GM23338 (cell line): Measurements from ENCODE around the gene PRPF40B. TPM values are rescaled to one million over a fixed set of nuclear protein-coding genes. Genes with fewer than 3 reads are reported as not detected.

Experiments used
- ATAC-seq: fragments of 200-7000 bp; cut with Tn5 transposase; 3 replicates; pipeline ENCODE4 v1.9.1; 2020
- DNase-seq: peaks from one replicate; pipeline ENCODE4 v3.0.0-alpha.2; 2015; ENCODE audit warnings: low spot score
- H2AFZ ChIP-seq: fragments of 200-600 bp; sonication (generic); 2 replicates; pipeline ENCODE4 v1.8.0; 2016; ENCODE audit warnings: antibody characterized with exemption, mild to moderate bottlenecking, moderate library complexity
- H3F3A ChIP-seq: fragments of 200-600 bp; sonication (generic); replicated peaks from 2 replicates; pipeline ENCODE4 v1.8.0; 2017; ENCODE audit warnings: antibody characterized with exemption, mixed run types, low read depth
- H3K27ac ChIP-seq: fragments of 200-600 bp; sonication (generic); 2 replicates; pipeline ENCODE4 v1.6.1; 2016; ENCODE audit warnings: low read depth
- H3K27me3 ChIP-seq: fragments of 200-600 bp; sonication (generic); 2 replicates; pipeline ENCODE4 v1.8.0; 2016; ENCODE audit warnings: mild to moderate bottlenecking, mixed run types, moderate library complexity; ENCODE audit not compliant: insufficient read depth
- H3K36me3 ChIP-seq: fragments of 200-600 bp; sonication (generic); 2 replicates; pipeline ENCODE4 v1.8.0; 2016; ENCODE audit warnings: mild to moderate bottlenecking; ENCODE audit not compliant: insufficient read depth
- H3K4me1 ChIP-seq: fragments of 200-600 bp; sonication (generic); 2 replicates; pipeline ENCODE4 v1.8.0; 2016; ENCODE audit warnings: mild to moderate bottlenecking, moderate library complexity; ENCODE audit not compliant: insufficient read depth
- H3K4me2 ChIP-seq: fragments of 200-600 bp; sonication (generic); 2 replicates; pipeline ENCODE4 v1.7.1; 2017; ENCODE audit warnings: mixed run types
- H3K4me3 ChIP-seq: fragments of 200-600 bp; sonication (generic); 2 replicates; pipeline ENCODE4 v1.6.1; 2016; ENCODE audit warnings: mixed run types
- H3K79me2 ChIP-seq: fragments of 200-600 bp; sonication (generic); replicated peaks from 2 replicates; pipeline ENCODE4 v1.8.0; 2017; ENCODE audit warnings: mild to moderate bottlenecking; ENCODE audit not compliant: insufficient read depth
- H3K9me2 ChIP-seq: fragments of 200-600 bp; sonication (generic); 2 replicates; pipeline ENCODE4 v1.8.0; 2017; ENCODE audit not compliant: insufficient read depth
- H4K20me1 ChIP-seq: fragments of 200-600 bp; sonication (generic); replicated peaks from 2 replicates; pipeline ENCODE4 v1.8.0; 2017; ENCODE audit warnings: mild to moderate bottlenecking; ENCODE audit not compliant: insufficient read depth
- H3K27ac Mint-ChIP-seq: 2 replicates; pipeline ENCODE4 v1.8.0; 2020; ENCODE audit warnings: inconsistent platforms, mild to moderate bottlenecking, moderate library complexity, mixed read lengths
- H3K27me3 Mint-ChIP-seq: 3 replicates; pipeline ENCODE4 v1.8.0; 2022; ENCODE audit warnings: low read depth, mild to moderate bottlenecking, moderate library complexity, mixed read lengths, inconsistent platforms; ENCODE audit not compliant: insufficient read depth, poor library complexity
- H3K36me3 Mint-ChIP-seq: 3 replicates; pipeline ENCODE4 v1.8.0; 2021; ENCODE audit warnings: low read depth, mild to moderate bottlenecking, inconsistent platforms, moderate library complexity, mixed read lengths
- H3K4me1 Mint-ChIP-seq: 3 replicates; pipeline ENCODE4 v1.8.0; 2020; ENCODE audit warnings: mild to moderate bottlenecking, inconsistent platforms, mixed read lengths
- H3K4me3 Mint-ChIP-seq: 3 replicates; pipeline ENCODE4 v1.8.0; 2021; ENCODE audit warnings: moderate library complexity, mild to moderate bottlenecking, inconsistent platforms, mixed read lengths
- H3K9me3 Mint-ChIP-seq: 3 replicates; pipeline ENCODE4 v1.8.0; 2020; ENCODE audit warnings: moderate library complexity, mild to moderate bottlenecking, inconsistent platforms, mixed read lengths
- EZH2 ChIP-seq: fragments of 200-600 bp; sonication (generic); IDR thresholded peaks from one replicate; pipeline ENCODE4 v1.8.0; 2017; ENCODE audit warnings: antibody characterized with exemption, mild to moderate bottlenecking, low read depth; ENCODE audit not compliant: unreplicated experiment
- JUNB ChIP-seq: IDR thresholded peaks from one replicate; pipeline ENCODE4 v1.6.1; 2016; ENCODE audit warnings: antibody characterized with exemption; ENCODE audit not compliant: unreplicated experiment
- NANOG ChIP-seq: IDR thresholded peaks from 2 replicates; pipeline ENCODE4 v1.6.1; 2016; ENCODE audit warnings: antibody characterized with exemption, borderline replicate concordance
- REST ChIP-seq: IDR thresholded peaks from one replicate; pipeline ENCODE4 v1.6.1; 2018; ENCODE audit warnings: antibody characterized with exemption; ENCODE audit not compliant: unreplicated experiment
- STAT1 ChIP-seq: IDR thresholded peaks from one replicate; pipeline ENCODE4 v1.6.1; 2016; ENCODE audit warnings: antibody characterized with exemption; ENCODE audit not compliant: unreplicated experiment
- polyA plus RNA-seq: library from polyadenylated mRNA; unstranded; fragments of >200 nt; fragmentation: Nextera tagmentation; extraction: Ambion mirVana; gene quantifications from 2 replicates; pipeline ENCODE4 v1.2.1, GENCODE V29; 2016
- total RNA-seq: library from RNA; depleted of rRNA; stranded (reverse); fragments of >200 nt; shearing (Covaris generic); gene quantifications from 2 replicates; pipeline ENCODE4 v1.2.3, GENCODE V29; 2014
- TF ChIP-seq, protein P1 (sequence below): fragments of 250-450 bp; sonication (Bioruptor Pico); IDR thresholded peaks from 2 replicates; pipeline ENCODE4 v1.5.0; 2020; ENCODE audit warnings: mild to moderate bottlenecking, moderate library complexity
- TF ChIP-seq, protein P2 (sequence below), 2 experiments: fragments of 200-600 bp in 1 of 2; sonication (generic) in 1 of 2; conservative IDR thresholded peaks; 2 replicates each; pipeline versions ENCODE4 v1.5.1 to v1.6.1; 2016 to 2017; ENCODE audit warnings: antibody characterized with exemption in 2 of 2, low read depth in 2 of 2, mild to moderate bottlenecking in 2 of 2, moderate library complexity in 1 of 2
- TF ChIP-seq, protein P3 (sequence below): IDR thresholded peaks from 2 replicates; pipeline ENCODE4 v1.6.1; 2016; ENCODE audit warnings: antibody characterized with exemption

PRPF40B gene
- total and polyA plus RNA-seq, 2 experiments from 2014 or later = 17.9 to 19.0 TPM

DNA sequence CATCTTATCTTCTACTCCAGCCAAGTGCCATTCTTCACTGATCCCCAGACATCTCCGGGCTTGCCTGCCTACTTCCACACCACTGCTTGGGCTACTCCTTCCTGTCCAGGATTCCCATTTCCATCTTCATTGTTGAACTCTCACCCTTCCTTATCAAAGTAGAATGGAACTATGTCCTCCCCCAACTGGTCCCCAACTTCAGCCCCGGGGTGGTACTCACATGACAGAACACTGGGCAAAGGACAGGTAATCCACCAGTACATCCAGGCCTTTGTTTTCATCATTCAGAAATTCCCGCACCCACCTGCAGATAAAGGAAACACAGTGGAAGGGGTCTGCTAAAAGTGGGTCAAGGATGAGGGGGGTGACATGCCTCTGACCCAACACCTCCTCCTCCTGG lies 38.4 kb downstream of the PRPF40B start:
- Mint-ChIP-seq H3K9me3 (no peaks in the 10 kb centered on the region), H3K4me3 (no peak overlapping the region), H3K4me1 (peaks cover 24% of the 10 kb centered on the region), H3K27ac (no peak overlapping the region), H3K27me3 (peaks cover 2% of the 10 kb centered on the region), H3K36me3 (peaks cover 42% of the 10 kb centered on the region)
- 0 out of 2 replicates have a peak, but pooled peaks cover 5% of the 10 kb centered on the region for H3K9me2 ChIP-seq
- DNase-seq (no peak), ATAC-seq (no peak)
- no peaks in the 10 kb centered on the region for H3K27me3 ChIP-seq
- peaks cover 10% of the 10 kb centered on the region for H3K36me3 ChIP-seq
- no peak for TF ChIP-seq JUNB
- TF ChIP-seq, protein P1, sequence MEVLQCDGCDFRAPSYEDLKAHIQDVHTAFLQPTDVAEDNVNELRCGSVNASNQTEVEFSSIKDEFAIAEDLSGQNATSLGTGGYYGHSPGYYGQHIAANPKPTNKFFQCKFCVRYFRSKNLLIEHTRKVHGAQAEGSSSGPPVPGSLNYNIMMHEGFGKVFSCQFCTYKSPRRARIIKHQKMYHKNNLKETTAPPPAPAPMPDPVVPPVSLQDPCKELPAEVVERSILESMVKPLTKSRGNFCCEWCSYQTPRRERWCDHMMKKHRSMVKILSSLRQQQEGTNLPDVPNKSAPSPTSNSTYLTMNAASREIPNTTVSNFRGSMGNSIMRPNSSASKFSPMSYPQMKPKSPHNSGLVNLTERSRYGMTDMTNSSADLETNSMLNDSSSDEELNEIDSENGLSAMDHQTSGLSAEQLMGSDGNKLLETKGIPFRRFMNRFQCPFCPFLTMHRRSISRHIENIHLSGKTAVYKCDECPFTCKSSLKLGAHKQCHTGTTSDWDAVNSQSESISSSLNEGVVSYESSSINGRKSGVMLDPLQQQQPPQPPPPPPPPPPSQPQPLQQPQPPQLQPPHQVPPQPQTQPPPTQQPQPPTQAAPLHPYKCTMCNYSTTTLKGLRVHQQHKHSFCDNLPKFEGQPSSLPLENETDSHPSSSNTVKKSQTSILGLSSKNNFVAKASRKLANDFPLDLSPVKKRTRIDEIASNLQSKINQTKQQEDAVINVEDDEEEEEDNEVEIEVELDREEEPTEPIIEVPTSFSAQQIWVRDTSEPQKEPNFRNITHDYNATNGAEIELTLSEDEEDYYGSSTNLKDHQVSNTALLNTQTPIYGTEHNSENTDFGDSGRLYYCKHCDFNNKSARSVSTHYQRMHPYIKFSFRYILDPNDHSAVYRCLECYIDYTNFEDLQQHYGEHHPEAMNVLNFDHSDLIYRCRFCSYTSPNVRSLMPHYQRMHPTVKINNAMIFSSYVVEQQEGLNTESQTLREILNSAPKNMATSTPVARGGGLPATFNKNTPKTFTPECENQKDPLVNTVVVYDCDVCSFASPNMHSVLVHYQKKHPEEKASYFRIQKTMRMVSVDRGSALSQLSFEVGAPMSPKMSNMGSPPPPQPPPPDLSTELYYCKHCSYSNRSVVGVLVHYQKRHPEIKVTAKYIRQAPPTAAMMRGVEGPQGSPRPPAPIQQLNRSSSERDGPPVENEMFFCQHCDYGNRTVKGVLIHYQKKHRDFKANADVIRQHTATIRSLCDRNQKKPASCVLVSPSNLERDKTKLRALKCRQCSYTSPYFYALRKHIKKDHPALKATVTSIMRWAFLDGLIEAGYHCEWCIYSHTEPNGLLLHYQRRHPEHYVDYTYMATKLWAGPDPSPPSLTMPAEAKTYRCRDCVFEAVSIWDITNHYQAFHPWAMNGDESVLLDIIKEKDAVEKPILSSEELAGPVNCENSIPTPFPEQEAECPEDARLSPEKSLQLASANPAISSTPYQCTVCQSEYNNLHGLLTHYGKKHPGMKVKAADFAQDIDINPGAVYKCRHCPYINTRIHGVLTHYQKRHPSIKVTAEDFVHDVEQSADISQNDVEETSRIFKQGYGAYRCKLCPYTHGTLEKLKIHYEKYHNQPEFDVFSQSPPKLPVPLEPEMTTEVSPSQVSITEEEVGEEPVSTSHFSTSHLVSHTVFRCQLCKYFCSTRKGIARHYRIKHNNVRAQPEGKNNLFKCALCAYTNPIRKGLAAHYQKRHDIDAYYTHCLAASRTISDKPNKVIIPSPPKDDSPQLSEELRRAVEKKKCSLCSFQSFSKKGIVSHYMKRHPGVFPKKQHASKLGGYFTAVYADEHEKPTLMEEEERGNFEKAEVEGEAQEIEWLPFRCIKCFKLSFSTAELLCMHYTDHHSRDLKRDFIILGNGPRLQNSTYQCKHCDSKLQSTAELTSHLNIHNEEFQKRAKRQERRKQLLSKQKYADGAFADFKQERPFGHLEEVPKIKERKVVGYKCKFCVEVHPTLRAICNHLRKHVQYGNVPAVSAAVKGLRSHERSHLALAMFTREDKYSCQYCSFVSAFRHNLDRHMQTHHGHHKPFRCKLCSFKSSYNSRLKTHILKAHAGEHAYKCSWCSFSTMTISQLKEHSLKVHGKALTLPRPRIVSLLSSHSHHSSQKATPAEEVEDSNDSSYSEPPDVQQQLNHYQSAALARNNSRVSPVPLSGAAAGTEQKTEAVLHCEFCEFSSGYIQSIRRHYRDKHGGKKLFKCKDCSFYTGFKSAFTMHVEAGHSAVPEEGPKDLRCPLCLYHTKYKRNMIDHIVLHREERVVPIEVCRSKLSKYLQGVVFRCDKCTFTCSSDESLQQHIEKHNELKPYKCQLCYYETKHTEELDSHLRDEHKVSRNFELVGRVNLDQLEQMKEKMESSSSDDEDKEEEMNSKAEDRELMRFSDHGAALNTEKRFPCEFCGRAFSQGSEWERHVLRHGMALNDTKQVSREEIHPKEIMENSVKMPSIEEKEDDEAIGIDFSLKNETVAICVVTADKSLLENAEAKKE = no peak
- TF ChIP-seq, protein P2, sequence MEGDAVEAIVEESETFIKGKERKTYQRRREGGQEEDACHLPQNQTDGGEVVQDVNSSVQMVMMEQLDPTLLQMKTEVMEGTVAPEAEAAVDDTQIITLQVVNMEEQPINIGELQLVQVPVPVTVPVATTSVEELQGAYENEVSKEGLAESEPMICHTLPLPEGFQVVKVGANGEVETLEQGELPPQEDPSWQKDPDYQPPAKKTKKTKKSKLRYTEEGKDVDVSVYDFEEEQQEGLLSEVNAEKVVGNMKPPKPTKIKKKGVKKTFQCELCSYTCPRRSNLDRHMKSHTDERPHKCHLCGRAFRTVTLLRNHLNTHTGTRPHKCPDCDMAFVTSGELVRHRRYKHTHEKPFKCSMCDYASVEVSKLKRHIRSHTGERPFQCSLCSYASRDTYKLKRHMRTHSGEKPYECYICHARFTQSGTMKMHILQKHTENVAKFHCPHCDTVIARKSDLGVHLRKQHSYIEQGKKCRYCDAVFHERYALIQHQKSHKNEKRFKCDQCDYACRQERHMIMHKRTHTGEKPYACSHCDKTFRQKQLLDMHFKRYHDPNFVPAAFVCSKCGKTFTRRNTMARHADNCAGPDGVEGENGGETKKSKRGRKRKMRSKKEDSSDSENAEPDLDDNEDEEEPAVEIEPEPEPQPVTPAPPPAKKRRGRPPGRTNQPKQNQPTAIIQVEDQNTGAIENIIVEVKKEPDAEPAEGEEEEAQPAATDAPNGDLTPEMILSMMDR (conservative IDR thresholded peaks at IDR 0.05; ENCODE audit: low read depth in 2 of 2) = no peak
- no peak for TF ChIP-seq NANOG
- no peak for TF ChIP-seq REST
- TF ChIP-seq STAT1 = no peak
- TF ChIP-seq, protein P3, sequence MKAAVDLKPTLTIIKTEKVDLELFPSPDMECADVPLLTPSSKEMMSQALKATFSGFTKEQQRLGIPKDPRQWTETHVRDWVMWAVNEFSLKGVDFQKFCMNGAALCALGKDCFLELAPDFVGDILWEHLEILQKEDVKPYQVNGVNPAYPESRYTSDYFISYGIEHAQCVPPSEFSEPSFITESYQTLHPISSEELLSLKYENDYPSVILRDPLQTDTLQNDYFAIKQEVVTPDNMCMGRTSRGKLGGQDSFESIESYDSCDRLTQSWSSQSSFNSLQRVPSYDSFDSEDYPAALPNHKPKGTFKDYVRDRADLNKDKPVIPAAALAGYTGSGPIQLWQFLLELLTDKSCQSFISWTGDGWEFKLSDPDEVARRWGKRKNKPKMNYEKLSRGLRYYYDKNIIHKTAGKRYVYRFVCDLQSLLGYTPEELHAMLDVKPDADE = no peak
- no peak for TF ChIP-seq EZH2
- H3K4me3 ChIP-seq = no peak overlapping the region
- H3K27ac ChIP-seq = no peak overlapping the region
- peaks cover 5% of the 10 kb centered on the region; the same call in 1 of the 2 replicates for H4K20me1 ChIP-seq
- no peak overlapping the region for H3K4me2 ChIP-seq
- no peaks in the 10 kb centered on the region for H3F3A ChIP-seq
- peaks cover 17% of the 10 kb centered on the region for H3K4me1 ChIP-seq
- H2AFZ ChIP-seq = no peak overlapping the region
- no peaks in the 10 kb centered on the region for H3K79me2 ChIP-seq
